Myometrial cell (primary cell): Measurements from ENCODE around the gene EVA1B. TPM values are rescaled to one million over a fixed set of nuclear protein-coding genes. Genes with fewer than 3 reads are reported as not detected.

Source experiments
- total RNA-seq: library from RNA; depleted of rRNA; stranded (reverse); fragments of >200 nt; gene quantifications from 2 replicates; pipeline ENCODE4 v1.2.3, GENCODE V29; 2015

EVA1B gene
- 399 and 539 TPM in 2 replicates for total RNA-seq

GRCh38 chr1:36323636-36324352 lies at the start of gene EVA1B:
Gene EVA1B, minus strand, starts transcription at chr1:36323645. Its CDS starts 608 bp downstream, at chr1:36323037.

GRCh38 chr1:36306210-36306901 lies 17.1 kb downstream of the EVA1B start, which contains the start of gene SH3D21:
Gene SH3D21, plus strand, starts transcription at chr1:36306368. Its CDS starts 53 bp downstream, at chr1:36306421.

Other genes with a start within 250 kb of the EVA1B start
- gene TEKT2, start 239.6 kb downstream of the EVA1B start, total RNA-seq: not detected in 2 replicates
- gene ADPRS, start 234.8 kb downstream of the EVA1B start, total RNA-seq: 50.7 and 53.9 TPM in 2 replicates
- 6.2 and 9.2 TPM in 2 replicates for gene COL8A2, start 198.4 kb downstream of the EVA1B start, total RNA-seq
- 123 and 145 TPM in 2 replicates for gene TRAPPC3, start 174.2 kb downstream of the EVA1B start, total RNA-seq
- gene MAP7D1, start 167.5 kb downstream of the EVA1B start, total RNA-seq: 187 and 188 TPM in 2 replicates
- 73.8 and 89.7 TPM in 2 replicates for gene THRAP3, start 99.2 kb downstream of the EVA1B start, total RNA-seq
- gene SH3D21, start 17.3 kb downstream of the EVA1B start, total RNA-seq: 0.86 and 2.1 TPM in 2 replicates
- gene STK40, start 62.3 kb upstream of the EVA1B start, total RNA-seq: 16.7 and 31.2 TPM in 2 replicates
- 46.4 and 61.4 TPM in 2 replicates for gene LSM10, start 74.3 kb upstream of the EVA1B start, total RNA-seq
- 6.7 and 19.6 TPM in 2 replicates for gene OSCP1, start 126.8 kb upstream of the EVA1B start, total RNA-seq
- 124 and 138 TPM in 2 replicates for gene MRPS15, start 140.7 kb upstream of the EVA1B start, total RNA-seq
- not detected in 2 replicates for gene CSF3R, start 159.3 kb upstream of the EVA1B start, total RNA-seq